HL-60 (cell line): ENCODE measurements around the gene SNX7.

Experiments used
- GABPA ChIP-seq: IDR thresholded peaks from 2 replicates; pipeline ENCODE4 v1.6.1; 2012; ENCODE audit warnings: low read depth
- POLR2AphosphoS5 ChIP-seq: IDR thresholded peaks from 2 replicates; pipeline ENCODE4 v1.6.1; 2012; ENCODE audit warnings: low read depth
- SPI1 ChIP-seq: IDR thresholded peaks from 2 replicates; pipeline ENCODE4 v1.6.1; 2012; ENCODE audit warnings: low read depth, mild to moderate bottlenecking, borderline replicate concordance
- TF ChIP-seq, protein P1 (sequence below): IDR thresholded peaks from one replicate; pipeline ENCODE4 v1.5.1; 2011; ENCODE audit warnings: low read length, control low read depth, inconsistent platforms; ENCODE audit not compliant: insufficient read depth

DNA sequence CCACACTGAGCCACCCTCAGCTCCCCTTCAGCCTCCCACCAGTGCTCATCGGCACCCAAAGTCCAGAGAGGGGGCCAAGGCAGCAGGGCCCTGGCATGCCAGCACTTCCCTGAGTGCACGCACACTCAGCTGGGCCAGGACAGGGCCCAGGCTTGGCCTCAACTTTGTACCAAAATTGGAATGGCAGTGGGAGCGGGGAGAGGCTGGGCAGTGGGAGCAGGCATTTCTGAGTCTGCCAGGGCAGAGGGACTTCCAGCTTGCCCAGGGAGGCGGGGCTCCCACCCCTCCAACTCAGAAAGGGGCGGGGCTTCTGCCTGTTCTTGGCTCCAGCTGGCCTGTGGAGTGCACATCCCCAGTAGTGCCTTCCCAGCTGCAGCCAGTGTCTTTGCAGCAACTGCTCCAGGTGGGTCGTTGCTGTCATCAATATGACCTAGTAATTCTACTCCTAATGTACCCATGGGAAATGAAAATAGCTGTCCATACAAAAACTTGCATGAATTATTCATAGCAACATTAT is 10.3 kb upstream of the SNX7 start:
- TF ChIP-seq, protein P1, sequence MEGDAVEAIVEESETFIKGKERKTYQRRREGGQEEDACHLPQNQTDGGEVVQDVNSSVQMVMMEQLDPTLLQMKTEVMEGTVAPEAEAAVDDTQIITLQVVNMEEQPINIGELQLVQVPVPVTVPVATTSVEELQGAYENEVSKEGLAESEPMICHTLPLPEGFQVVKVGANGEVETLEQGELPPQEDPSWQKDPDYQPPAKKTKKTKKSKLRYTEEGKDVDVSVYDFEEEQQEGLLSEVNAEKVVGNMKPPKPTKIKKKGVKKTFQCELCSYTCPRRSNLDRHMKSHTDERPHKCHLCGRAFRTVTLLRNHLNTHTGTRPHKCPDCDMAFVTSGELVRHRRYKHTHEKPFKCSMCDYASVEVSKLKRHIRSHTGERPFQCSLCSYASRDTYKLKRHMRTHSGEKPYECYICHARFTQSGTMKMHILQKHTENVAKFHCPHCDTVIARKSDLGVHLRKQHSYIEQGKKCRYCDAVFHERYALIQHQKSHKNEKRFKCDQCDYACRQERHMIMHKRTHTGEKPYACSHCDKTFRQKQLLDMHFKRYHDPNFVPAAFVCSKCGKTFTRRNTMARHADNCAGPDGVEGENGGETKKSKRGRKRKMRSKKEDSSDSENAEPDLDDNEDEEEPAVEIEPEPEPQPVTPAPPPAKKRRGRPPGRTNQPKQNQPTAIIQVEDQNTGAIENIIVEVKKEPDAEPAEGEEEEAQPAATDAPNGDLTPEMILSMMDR: no peak
- no peak for TF ChIP-seq SPI1
- TF ChIP-seq POLR2AphosphoS5: no peak
- TF ChIP-seq GABPA: no peak
